GM12801 (cell line): Measurements from ENCODE around the gene RAPSN.

Experiments
- TF ChIP-seq, protein P1 (sequence below): IDR thresholded peaks from one replicate; pipeline ENCODE4 v1.5.1; 2011; ENCODE audit warnings: control low read depth; ENCODE audit not compliant: insufficient read length; ENCODE audit errors: extremely low read depth

The RAPSN gene

DNA sequence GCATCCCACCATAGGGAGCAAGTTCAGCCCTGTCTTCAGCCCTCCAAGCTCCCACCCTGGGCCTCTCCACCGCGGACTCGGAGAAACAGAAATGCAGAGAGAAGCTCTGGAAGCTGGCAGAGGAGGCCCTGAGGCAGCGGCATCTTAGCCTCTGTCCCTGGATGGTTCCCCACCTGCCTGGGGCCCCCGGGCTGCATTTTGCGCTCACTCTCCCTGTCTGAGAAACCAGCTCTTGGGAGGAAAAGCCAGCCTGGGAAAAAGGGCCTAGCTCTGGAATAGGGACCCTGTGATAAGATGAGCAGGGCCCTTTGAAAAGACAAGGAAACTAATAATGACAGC, 58.5 kb downstream of the RAPSN start:
- TF ChIP-seq, protein P1, sequence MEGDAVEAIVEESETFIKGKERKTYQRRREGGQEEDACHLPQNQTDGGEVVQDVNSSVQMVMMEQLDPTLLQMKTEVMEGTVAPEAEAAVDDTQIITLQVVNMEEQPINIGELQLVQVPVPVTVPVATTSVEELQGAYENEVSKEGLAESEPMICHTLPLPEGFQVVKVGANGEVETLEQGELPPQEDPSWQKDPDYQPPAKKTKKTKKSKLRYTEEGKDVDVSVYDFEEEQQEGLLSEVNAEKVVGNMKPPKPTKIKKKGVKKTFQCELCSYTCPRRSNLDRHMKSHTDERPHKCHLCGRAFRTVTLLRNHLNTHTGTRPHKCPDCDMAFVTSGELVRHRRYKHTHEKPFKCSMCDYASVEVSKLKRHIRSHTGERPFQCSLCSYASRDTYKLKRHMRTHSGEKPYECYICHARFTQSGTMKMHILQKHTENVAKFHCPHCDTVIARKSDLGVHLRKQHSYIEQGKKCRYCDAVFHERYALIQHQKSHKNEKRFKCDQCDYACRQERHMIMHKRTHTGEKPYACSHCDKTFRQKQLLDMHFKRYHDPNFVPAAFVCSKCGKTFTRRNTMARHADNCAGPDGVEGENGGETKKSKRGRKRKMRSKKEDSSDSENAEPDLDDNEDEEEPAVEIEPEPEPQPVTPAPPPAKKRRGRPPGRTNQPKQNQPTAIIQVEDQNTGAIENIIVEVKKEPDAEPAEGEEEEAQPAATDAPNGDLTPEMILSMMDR, result no peak

DNA sequence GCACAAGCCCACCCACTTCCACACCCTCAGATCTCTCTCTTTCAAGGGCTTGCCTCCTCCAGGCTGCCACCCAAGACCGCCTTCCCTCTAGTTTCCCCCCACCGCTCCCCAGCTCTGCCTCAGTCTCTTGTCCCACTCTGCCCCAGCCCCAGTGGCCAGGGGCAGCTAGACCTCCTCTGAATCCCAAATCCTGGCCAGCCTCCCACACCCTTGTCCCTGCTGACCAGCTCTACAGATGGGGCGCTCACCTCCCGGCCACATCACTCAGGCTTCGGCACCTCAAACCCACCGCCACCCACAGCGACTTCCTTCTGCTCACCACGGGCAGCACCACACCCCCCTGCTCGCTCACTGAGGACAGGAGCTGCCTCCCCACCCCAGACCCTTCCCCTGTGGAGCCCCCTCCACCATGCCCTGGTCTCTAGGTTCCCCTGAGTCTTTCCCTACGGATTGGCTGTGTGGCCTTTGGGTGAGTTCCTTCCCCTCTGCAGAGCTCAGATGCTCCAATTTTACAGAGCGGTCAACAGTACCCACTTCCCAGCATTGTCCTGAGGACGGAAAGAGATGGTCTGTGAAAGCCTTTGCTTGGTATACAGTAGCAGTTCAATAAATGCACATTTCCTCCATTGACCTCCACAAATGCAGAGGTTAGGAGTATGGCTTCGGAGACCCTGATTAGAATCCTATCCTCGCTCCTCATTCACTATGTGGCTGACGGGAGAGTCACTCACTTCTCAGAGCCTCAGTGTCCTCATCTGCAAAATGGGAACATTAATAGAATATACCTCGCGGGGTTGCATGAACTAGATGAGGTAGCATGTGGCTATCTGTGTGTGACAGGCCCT, 59.1 kb downstream of the RAPSN start:
- TF ChIP-seq, protein P1, result no peak

DNA sequence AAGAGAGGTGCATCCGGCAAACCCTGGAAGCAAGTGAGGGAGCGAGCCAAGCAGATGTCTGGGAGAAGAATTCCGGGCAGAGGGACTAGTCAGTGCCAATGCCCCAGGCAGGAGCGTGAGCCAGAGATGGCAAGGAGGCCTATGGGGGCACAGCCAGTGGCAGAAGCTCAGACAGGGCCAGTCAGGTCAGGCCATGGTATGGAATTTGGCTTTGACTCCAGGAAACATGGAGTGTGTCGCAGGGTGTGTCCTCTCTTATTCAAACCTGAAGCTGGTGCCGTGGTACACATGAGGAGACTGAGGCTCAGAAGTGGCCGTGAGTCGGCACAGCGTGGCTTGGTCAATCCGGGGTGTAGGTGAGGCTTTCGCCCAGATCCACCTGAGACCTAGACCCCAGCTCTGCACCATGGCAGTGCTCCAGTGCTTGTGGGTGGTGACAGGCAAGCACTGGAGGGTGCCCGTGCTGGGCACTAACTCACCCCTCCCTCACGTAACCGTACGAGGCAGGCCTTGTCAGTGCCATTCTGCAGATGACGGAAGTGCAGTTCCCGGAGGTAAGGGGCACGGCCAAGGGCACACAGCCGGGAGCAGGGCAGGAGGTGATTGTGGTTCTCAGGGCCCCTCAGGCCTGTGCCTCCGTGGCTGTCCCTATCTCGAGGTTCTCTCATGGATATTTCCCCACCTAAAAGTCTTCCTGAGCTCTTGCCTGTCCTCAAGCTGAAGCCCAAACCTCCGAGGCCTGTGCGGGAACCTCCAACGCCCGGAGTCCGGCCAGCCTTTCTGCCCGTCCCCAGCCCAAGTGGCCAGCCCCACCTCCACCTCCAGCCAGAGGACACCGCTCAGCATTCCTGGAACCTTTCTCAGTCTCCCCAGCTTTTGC, 60.0 kb downstream of the RAPSN start:
- TF ChIP-seq, protein P1, result no peak

DNA sequence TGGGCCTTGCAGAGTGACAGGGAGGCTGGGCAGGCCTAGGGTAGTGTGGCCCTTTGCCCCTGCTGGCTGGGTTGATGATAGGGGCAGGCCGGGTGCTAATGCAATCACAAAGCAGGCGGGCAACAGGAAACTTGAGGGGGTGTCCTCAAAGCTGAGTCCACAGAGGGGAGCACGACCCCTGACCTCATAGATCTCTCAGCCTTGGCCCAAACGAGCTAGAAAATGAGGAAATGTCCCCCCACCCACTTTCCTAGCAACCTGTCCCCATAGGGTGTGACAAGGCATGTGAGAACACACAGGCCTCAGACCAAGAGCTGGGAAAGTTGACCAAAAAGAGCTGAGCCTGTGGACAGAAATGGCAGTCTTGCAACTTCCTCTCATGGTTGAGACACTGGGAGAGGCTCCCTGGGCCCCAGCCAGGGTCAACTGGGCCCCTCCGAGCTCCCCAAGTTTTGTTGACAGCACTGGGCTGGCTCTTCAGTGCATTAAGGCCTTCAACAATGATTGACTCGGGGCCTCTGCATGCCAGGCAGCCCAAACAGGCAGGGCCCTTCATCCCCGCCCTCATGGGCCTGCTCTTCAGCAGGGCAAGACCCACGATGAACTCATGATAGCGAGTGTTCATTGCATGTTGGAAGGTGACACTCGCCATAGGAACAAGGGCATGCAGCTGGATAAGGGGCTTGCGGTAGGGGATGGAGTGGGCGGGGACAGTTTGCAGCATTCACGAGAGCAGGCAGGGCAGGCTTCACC, 60.8 kb downstream of the RAPSN start:
- TF ChIP-seq, protein P1, result no peak
